GM18951 (cell line): ENCODE results near the gene MAGEB17.

Experiments used
- POLR2A ChIP-seq: IDR thresholded peaks from 4 replicates; pipeline ENCODE4 v1.6.1; 2011; ENCODE audit warnings: mild to moderate bottlenecking; ENCODE audit not compliant: insufficient read length, insufficient read depth; ENCODE audit errors: extremely low read depth
- in situ Hi-C: fragments of 300-500 bp; cut with MboI; formaldehyde crosslinking; loops from one replicate; pipeline ENCODE4 v1.12.0; 2022; ENCODE audit warnings: low sequenced_read_pairs, mixed read lengths, inconsistent platforms; ENCODE audit not compliant: unreplicated experiment

The MAGEB17 gene

GRCh38 chrX:16210061-16210460 is 42.8 kb downstream of the MAGEB17 start:
- in situ Hi-C loops, result no loop called here
- TF ChIP-seq POLR2A, result no peak

- no peak for TF ChIP-seq POLR2A
- in situ Hi-C loops, result no loop called here
These were observed 44.7 kb downstream of the MAGEB17 start for GRCh38 chrX:16212024-16212423.

GRCh38 chrX:16212436-16212835 is 45.2 kb downstream of the MAGEB17 start:
- TF ChIP-seq POLR2A, result no peak
- in situ Hi-C loops, result no loop called here

GRCh38 chrX:16213961-16214360 is 46.7 kb downstream of the MAGEB17 start:
- no peak for TF ChIP-seq POLR2A

GRCh38 chrX:16215660-16216059 is 48.4 kb downstream of the MAGEB17 start:
- in situ Hi-C loops, result no loop called here

More at GRCh38 chrX:16213961-16214360, 46.7 kb downstream of the MAGEB17 start:
- in situ Hi-C loops, result no loop called here

More at GRCh38 chrX:16215660-16216059, 48.4 kb downstream of the MAGEB17 start:
- TF ChIP-seq POLR2A, result no peak
